MG63 (cell line): ENCODE data around the gene CIAO2B. TPM values are rescaled to one million over a fixed set of nuclear protein-coding genes. Genes with fewer than 3 reads are reported as not detected.
A peak's percentile ranks its signal among the peaks of the same experiment; 100 is the strongest.
"Not testable (repeated sequence)": the region's sequence is repeated elsewhere in the genome, so short reads cannot be mapped to it uniquely, and the experiment has no call there.

Experiments
- DNase-seq: peaks from one replicate; pipeline ENCODE4 v3.0.0-alpha.2; 2020
- H3K27me3 ChIP-seq: fragments of 250-450 bp; sonication (Bioruptor Pico); 2 replicates; pipeline ENCODE4 v1.5.1; 2020; ENCODE audit warnings: mild to moderate bottlenecking, moderate library complexity
- H3K36me3 ChIP-seq: fragments of 250-450 bp; sonication (Bioruptor Pico); 2 replicates; pipeline ENCODE4 v1.5.1; 2020; ENCODE audit warnings: mild to moderate bottlenecking, moderate library complexity
- H3K4me3 ChIP-seq: fragments of 250-450 bp; sonication (Bioruptor Pico); 2 replicates; pipeline ENCODE4 v1.5.1; 2020; ENCODE audit warnings: mild to moderate bottlenecking, moderate library complexity
- H3K9me3 ChIP-seq: fragments of 250-450 bp; sonication (Bioruptor Pico); 2 replicates; pipeline ENCODE4 v1.5.1; 2020; ENCODE audit warnings: mild to moderate bottlenecking, moderate library complexity
- total RNA-seq: library from RNA; depleted of rRNA; stranded (reverse); fragments of >200 nt; shearing (Covaris generic); gene quantifications from 2 replicates; pipeline ENCODE4 v1.2.3, GENCODE V29; 2014; ENCODE audit warnings: low replicate concordance; rRNA removed

The CIAO2B gene
- total RNA-seq = 52.7 and 125 TPM in 2 replicates

GRCh38 chr16:66934138-66934838, at the start of gene CIAO2B:
Gene CIAO2B, minus strand, starts transcription at chr16:66934402. Its CDS starts 38 bp downstream, at chr16:66934364.
- Histone ChIP-seq H3K36me3 (no peaks in the 10 kb centered on the region; the same call in 1 of the 2 replicates), H3K9me3 (no peaks in the 10 kb centered on the region), H3K4me3 (peak within 1 kb of the TSS; percentile 87), H3K27me3 (no peaks in the 10 kb centered on the region)
- peak; percentile 79 for DNase-seq

- no peak for DNase-seq
- Histone ChIP-seq H3K9me3 (no peaks in the 10 kb centered on the region), H3K36me3 (no peaks in the 10 kb centered on the region), H3K4me3 (no peak overlapping the region), H3K27me3 (no peaks in the 10 kb centered on the region)
Measured at GRCh38 chr16:66983033-66983432, 48.8 kb upstream of the CIAO2B start.

GRCh38 chr16:66979011-66979717, 45.0 kb upstream of the CIAO2B start:
- DNase-seq = peak; percentile 45
- no peak overlapping the region for H3K4me3 ChIP-seq
- no peaks in the 10 kb centered on the region for H3K36me3 ChIP-seq
- no peaks in the 10 kb centered on the region for H3K27me3 ChIP-seq
- H3K9me3 ChIP-seq = no peaks in the 10 kb centered on the region

GRCh38 chr16:66977341-66978113, 43.3 kb upstream of the CIAO2B start:
- Histone ChIP-seq H3K27me3 (no peaks in the 10 kb centered on the region), H3K9me3 (no peaks in the 10 kb centered on the region), H3K4me3 (no peak overlapping the region), H3K36me3 (no peaks in the 10 kb centered on the region)
- DNase-seq = peak; percentile 69

- Histone ChIP-seq H3K36me3 (no peaks in the 10 kb centered on the region), H3K4me3 (no peak overlapping the region), H3K9me3 (no peaks in the 10 kb centered on the region), H3K27me3 (no peaks in the 10 kb centered on the region)
- no peak for DNase-seq
Measured at GRCh38 chr16:66976746-66977145, 42.5 kb upstream of the CIAO2B start.

- no peaks in the 10 kb centered on the region for H3K9me3 ChIP-seq
- no peak overlapping the region for H3K4me3 ChIP-seq
- no peaks in the 10 kb centered on the region for H3K27me3 ChIP-seq
- H3K36me3 ChIP-seq = no peaks in the 10 kb centered on the region
- DNase-seq = no peak
Measured at GRCh38 chr16:66975302-66975893, 41.2 kb upstream of the CIAO2B start.

- H3K4me3 ChIP-seq, H3K36me3 ChIP-seq, DNase-seq, H3K27me3 ChIP-seq, H3K9me3 ChIP-seq: not testable (repeated sequence)
Measured at GRCh38 chr16:66974932-66975246, 40.7 kb upstream of the CIAO2B start.

GRCh38 chr16:66974156-66974931, 40.1 kb upstream of the CIAO2B start:
- not testable (repeated sequence) for H3K36me3 ChIP-seq, H3K27me3 ChIP-seq, H3K4me3 ChIP-seq, H3K9me3 ChIP-seq, DNase-seq

- no peaks in the 10 kb centered on the region for H3K9me3 ChIP-seq
- no peaks in the 10 kb centered on the region for H3K36me3 ChIP-seq
- H3K4me3 ChIP-seq = no peak overlapping the region
- H3K27me3 ChIP-seq = no peaks in the 10 kb centered on the region
- no peak for DNase-seq
Measured at GRCh38 chr16:66973716-66974115, 39.5 kb upstream of the CIAO2B start.

GRCh38 chr16:66972983-66973382, 38.8 kb upstream of the CIAO2B start:
- no peaks in the 10 kb centered on the region for H3K27me3 ChIP-seq
- no peaks in the 10 kb centered on the region for H3K36me3 ChIP-seq
- no peak for DNase-seq
- H3K9me3 ChIP-seq = no peaks in the 10 kb centered on the region
- no peak overlapping the region for H3K4me3 ChIP-seq

- H3K9me3 ChIP-seq = no peaks in the 10 kb centered on the region
- H3K27me3 ChIP-seq = no peaks in the 10 kb centered on the region
- DNase-seq = no peak
- no peak overlapping the region for H3K4me3 ChIP-seq
- no peaks in the 10 kb centered on the region for H3K36me3 ChIP-seq
Measured at GRCh38 chr16:66970775-66971720, 36.8 kb upstream of the CIAO2B start.

GRCh38 chr16:66968847-66969246, 34.6 kb upstream of the CIAO2B start:
- DNase-seq = no peak
- no peaks in the 10 kb centered on the region for H3K36me3 ChIP-seq
- no peaks in the 10 kb centered on the region for H3K9me3 ChIP-seq
- no peaks in the 10 kb centered on the region for H3K27me3 ChIP-seq
- no peak overlapping the region for H3K4me3 ChIP-seq

GRCh38 chr16:66964049-66964448, 29.8 kb upstream of the CIAO2B start:
- no peaks in the 10 kb centered on the region for H3K36me3 ChIP-seq
- H3K9me3 ChIP-seq = no peaks in the 10 kb centered on the region
- no peaks in the 10 kb centered on the region for H3K27me3 ChIP-seq
- DNase-seq = no peak
- H3K4me3 ChIP-seq = no peak overlapping the region

- DNase-seq = peak; percentile 20
- no peaks in the 10 kb centered on the region for H3K9me3 ChIP-seq
- peak overlapping the region; percentile 61 for H3K4me3 ChIP-seq
- no peaks in the 10 kb centered on the region for H3K36me3 ChIP-seq
- no peaks in the 10 kb centered on the region for H3K27me3 ChIP-seq
Measured at GRCh38 chr16:66961914-66962313, 27.7 kb upstream of the CIAO2B start.

- H3K9me3 ChIP-seq = no peaks in the 10 kb centered on the region
- peak within 1 kb of the TSS; percentile 61 for H3K4me3 ChIP-seq
- no peaks in the 10 kb centered on the region for H3K27me3 ChIP-seq
- no peaks in the 10 kb centered on the region for H3K36me3 ChIP-seq
- DNase-seq = peak; percentile 79
Measured at GRCh38 chr16:66961065-66961744, 27.0 kb upstream of the CIAO2B start, which contains the start of gene CES3. Gene CES3, plus strand, starts transcription at chr16:66961266. Its CDS starts 42 bp downstream, at chr16:66961308.
